ENCODE measurements around the gene MCCC1.
"Not testable (repeated sequence)": the region's sequence is repeated elsewhere in the genome, so short reads cannot be mapped to it uniquely, and the experiment has no call there.

MCCC1 gene

DNA sequence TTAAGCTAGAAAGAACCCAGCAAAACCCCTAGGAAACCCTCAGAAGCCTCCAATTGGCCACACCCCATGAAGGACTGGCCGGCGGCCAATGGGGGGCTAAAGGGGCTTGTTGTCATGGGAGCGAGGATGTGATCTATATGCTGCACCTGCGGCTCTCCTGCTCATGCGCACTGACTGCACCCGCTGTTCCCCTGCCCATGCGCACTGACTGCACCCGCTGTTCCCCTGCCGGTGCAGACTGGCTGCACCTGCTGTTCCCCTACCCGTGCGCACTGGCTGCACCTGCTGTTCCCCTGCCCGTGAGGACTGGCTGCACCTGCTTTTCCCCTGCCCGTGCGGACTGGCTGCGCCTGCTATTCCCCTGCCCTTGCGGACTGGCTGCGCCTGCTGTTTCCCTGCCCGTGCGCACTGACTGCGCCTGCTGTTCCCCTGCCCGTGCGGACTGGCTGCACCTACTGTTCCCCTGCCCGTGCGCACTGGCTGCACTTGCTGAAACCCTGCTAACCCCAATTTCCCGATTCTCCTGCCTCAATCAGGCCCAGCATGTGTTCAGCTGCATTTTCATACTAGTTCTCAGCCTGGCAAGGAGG, 16.8 kb upstream of the MCCC1 start:
- FAIRE-seq (no peak), DNase-seq (ENCODE audit: insufficient read length, low spot score) (peak; percentile 68)
- TF ChIP-seq, protein P1, sequence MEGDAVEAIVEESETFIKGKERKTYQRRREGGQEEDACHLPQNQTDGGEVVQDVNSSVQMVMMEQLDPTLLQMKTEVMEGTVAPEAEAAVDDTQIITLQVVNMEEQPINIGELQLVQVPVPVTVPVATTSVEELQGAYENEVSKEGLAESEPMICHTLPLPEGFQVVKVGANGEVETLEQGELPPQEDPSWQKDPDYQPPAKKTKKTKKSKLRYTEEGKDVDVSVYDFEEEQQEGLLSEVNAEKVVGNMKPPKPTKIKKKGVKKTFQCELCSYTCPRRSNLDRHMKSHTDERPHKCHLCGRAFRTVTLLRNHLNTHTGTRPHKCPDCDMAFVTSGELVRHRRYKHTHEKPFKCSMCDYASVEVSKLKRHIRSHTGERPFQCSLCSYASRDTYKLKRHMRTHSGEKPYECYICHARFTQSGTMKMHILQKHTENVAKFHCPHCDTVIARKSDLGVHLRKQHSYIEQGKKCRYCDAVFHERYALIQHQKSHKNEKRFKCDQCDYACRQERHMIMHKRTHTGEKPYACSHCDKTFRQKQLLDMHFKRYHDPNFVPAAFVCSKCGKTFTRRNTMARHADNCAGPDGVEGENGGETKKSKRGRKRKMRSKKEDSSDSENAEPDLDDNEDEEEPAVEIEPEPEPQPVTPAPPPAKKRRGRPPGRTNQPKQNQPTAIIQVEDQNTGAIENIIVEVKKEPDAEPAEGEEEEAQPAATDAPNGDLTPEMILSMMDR (IDR thresholded peaks at IDR 0.05; ENCODE audit: insufficient read depth, missing control alignments), result no peak

DNA sequence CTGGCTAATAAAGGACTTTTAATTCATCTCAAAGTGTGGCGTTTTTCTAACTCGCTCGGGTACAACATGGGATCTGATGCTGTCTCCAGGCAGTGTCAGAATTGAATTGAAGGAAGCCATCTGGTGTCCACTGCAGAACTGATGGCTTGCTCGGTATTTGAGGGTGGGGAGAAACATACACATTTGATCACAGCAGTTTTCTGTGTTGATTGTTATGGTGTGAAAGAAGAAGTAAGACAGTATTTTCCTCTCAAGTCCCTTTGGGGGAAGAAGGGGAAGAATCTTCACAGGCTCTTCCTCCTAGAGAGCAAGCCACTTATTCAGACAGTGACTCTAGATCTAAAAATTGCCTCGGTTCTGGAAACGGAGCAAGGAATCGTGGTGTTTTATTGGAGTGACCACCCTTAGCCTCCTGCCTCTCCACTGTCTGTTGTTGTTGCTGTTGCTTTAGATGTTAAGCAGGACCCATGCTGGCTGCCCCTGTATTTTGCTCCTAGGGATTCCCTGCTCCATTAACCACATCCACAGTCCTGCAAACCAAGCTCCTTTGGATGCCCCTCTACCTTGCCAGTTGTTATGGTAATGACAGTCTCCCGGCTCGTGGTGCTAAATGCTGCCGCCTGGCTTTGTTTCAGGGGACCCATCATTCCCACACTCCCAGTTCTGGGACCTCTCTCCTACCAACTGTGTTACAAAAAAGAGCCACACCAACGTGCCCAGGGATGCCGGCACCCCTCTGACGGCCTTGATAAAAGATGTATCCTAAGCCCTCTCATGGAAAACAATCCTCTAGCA, 15.3 kb upstream of the MCCC1 start:
- FAIRE-seq, result no peak
- TF ChIP-seq, protein P1 (IDR thresholded peaks at IDR 0.05; ENCODE audit: insufficient read depth, missing control alignments), result no peak
- DNase-seq (ENCODE audit: insufficient read length, low spot score), result no peak

DNA sequence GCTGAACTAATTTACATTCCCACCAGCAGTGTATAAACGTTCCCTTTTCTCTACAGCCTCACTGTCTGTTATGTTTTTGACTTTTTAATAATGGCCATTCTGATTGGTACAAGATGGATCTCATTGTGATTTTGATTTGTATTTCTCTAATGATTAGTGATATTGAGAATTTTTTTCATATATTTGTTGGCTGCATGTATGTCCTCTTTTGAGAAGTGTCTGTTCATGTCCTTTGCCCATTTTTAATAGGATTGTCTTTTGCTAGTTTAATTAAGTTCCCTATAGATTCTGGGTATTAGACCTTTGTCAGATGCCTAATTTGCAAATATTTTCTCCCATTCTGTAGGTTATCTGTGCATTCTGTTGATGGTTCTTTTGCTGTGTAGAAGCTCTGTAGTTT, 10.6 kb upstream of the MCCC1 start:
- not testable (repeated sequence) for FAIRE-seq; DNase-seq (ENCODE audit: insufficient read length, low spot score)

DNA sequence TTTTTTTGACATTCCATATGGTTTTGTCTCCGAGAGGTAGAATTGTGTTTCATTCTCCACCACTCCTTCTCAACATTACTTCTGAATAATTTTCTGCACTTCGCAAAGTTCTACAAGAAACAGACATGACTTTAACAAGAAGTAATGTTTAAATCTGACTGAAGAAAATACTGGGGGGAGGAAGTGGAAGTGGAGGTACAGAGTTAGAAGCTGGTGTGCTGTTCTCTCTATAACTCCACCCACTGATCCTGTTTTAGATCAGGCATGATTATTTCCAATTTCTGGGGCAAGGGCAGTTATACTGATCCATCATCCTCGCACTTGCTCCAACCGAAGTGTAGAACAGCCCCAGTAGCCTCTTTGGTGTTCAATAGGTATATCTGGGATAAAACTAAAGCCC, 9.2 kb upstream of the MCCC1 start:
- DNase-seq (ENCODE audit: insufficient read length, low spot score), result no peak
- TF ChIP-seq, protein P1 (IDR thresholded peaks at IDR 0.05; ENCODE audit: insufficient read depth, missing control alignments), result no peak
- no peak for FAIRE-seq

DNA sequence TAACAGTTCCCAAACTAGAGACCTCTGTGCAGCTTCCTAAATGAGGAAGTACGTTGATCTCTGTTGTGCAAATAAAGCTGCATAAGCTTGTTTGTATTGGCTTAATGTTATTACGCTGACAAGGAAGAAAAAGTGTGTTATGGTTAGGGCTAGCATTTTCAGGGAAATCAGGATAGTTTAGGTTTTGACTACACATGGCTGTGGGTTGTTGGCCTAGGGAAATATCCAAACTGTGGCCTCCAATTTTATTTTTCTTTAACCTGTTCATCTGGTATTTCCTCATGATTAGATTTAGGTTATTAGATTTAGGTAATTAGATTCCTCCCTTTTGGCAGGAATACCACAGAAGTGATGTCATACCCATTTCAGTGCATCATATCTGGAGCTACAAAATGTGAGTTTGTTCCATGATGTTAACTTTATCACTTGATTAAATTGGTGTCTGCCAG, 8.7 kb upstream of the MCCC1 start:
- TF ChIP-seq, protein P1 (IDR thresholded peaks at IDR 0.05; ENCODE audit: insufficient read depth, missing control alignments), result no peak
- DNase-seq (ENCODE audit: insufficient read length, low spot score), result no peak
- no peak for FAIRE-seq

DNA sequence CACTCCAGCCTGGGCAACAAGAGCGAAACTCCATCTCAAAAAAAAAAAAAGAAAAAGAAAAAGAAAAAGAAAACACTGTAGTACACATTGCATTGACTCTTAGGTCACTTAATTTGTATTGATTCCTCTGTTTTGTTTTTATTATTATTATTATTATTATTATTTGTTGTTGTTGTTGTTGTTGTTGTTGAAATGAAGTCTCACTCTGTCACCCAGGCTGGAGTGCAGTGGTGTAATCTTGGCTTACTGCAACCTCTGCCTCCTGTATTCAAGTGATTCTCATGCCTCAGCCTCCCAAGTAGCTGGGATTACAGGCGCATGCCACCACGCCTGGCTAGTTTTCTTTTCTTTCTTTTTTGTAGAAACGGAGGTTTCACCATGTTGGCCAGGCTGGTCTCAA, 8.1 kb upstream of the MCCC1 start:
- DNase-seq (ENCODE audit: insufficient read length, low spot score); FAIRE-seq: not testable (repeated sequence)

DNA sequence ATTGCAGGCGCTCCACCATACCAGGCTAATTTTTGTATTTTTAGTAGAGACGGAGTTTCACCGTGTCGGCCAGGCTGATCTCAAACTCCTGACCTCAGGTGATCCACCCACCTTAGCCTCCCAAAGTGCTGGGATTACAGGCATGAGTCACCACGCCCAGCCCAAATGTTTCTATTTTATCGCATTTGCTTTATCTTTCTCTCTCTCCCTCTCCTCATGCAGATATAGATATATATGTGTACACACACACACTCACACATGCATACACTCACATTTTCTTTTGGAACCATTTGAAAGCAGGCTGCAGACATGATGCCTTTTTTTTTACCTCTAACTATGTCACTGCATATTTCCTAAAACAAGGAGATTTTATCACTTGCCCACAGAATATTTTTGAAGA, 7.3 kb upstream of the MCCC1 start:
- TF ChIP-seq, protein P1 (IDR thresholded peaks at IDR 0.05; ENCODE audit: insufficient read depth, missing control alignments), result no peak
- DNase-seq (ENCODE audit: insufficient read length, low spot score) (no peak), FAIRE-seq (no peak)

DNA sequence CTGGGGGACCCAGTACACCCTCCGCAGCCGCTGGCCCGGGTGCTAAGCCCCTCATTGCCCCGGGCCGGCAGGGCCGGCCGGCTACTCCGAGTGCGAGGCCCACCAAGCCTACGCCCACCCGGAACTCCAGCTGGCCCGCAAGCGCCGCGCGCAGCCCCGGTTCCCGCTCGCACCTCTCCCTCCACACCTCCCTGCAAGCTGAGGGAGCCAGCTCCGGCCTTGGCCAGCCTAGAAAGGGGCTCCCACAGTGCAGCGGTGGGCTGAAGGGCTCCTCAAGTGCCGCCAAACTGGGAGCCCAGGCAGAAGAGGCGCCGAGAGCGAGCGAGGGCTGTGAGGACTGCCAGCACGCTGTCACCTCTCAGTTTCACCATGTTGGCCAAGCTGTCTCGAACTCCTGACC, 4.7 kb upstream of the MCCC1 start:
- FAIRE-seq; DNase-seq (ENCODE audit: insufficient read length, low spot score): not testable (repeated sequence)

DNA sequence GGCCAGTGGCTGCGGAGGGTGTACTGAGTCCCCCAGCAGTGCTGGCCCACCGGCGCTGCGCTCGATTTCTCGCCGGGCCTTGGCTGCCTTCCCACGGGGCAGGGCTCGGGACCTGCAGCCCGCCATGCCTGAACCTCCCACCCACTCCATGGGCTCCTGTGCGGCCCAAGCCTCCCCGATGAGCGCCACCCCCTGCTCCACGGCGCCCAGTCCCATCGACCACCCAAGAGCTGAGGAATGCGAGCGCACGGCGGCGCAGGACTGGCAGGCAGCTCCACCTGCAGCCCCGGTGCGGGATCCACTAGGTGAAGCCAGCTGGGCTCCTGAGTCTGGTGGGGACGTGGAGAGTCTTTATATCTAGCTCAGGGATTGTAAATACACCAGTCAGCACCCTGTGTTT, 1.7 kb upstream of the MCCC1 start:
- FAIRE-seq; DNase-seq (ENCODE audit: insufficient read length, low spot score): not testable (repeated sequence)

All from D721Med (cell line).